IPS-NIHi11 (cell line): ENCODE data around the gene COMT.

Experiments used
- DNase-seq: peaks from one replicate; pipeline ENCODE4 v3.0.0; 2012; ENCODE audit warnings: mixed read lengths, low spot score

The COMT gene

GRCh38 chr22:19958083-19959042 lies 16.8 kb downstream of the COMT start:
- no peak for DNase-seq

GRCh38 chr22:19959043-19959586 lies 17.5 kb downstream of the COMT start:
- peak; percentile 94 for DNase-seq

GRCh38 chr22:19959587-19960490 lies 18.3 kb downstream of the COMT start:
- DNase-seq: no peak

- DNase-seq: no peak
Observed at GRCh38 chr22:19960491-19961200, 19.1 kb downstream of the COMT start.

- DNase-seq: no peak
Observed at GRCh38 chr22:19961201-19961580, 19.6 kb downstream of the COMT start.

- DNase-seq: no peak
Observed at GRCh38 chr22:19961868-19962245, 20.3 kb downstream of the COMT start.

- peak; percentile 90 for DNase-seq
Observed at GRCh38 chr22:19962246-19962908, 20.8 kb downstream of the COMT start.

- peak; percentile 65 for DNase-seq
Observed at GRCh38 chr22:19962909-19963806, 21.6 kb downstream of the COMT start.

- no peak for DNase-seq
Observed at GRCh38 chr22:19963863-19964642, 22.5 kb downstream of the COMT start.

GRCh38 chr22:19964701-19965386 lies 23.3 kb downstream of the COMT start:
- no peak for DNase-seq

GRCh38 chr22:19965771-19966709 lies 24.5 kb downstream of the COMT start:
- DNase-seq: peak; percentile 71

GRCh38 chr22:19966908-19967750 lies 25.6 kb downstream of the COMT start:
- no peak for DNase-seq

GRCh38 chr22:19967850-19968449 lies 26.4 kb downstream of the COMT start:
- DNase-seq: no peak

- no peak for DNase-seq
Observed at GRCh38 chr22:19968450-19968891, 26.9 kb downstream of the COMT start.

- DNase-seq: no peak
Observed at GRCh38 chr22:19969141-19969928, 27.8 kb downstream of the COMT start.
